ENCODE results near the gene CFAP74.

The CFAP74 gene

GRCh38 chr1:2019172-2019543 lies 15.6 kb upstream of the CFAP74 start, which contains the start of gene GABRD:
GABRD (plus strand) TSS chr1:2019345; CDS start chr1:2019424, 79 bp downstream.
- DNase-seq (ENCODE audit: low read depth, low spot score), result no peak

- no peak for DNase-seq (ENCODE audit: low read depth, low spot score)
Observed at GRCh38 chr1:2018217-2019171, 14.9 kb upstream of the CFAP74 start.

GRCh38 chr1:2016123-2016522 lies 12.5 kb upstream of the CFAP74 start:
- no peak for DNase-seq (ENCODE audit: low read depth, low spot score)

GRCh38 chr1:2014741-2015735 lies 11.5 kb upstream of the CFAP74 start:
- DNase-seq (ENCODE audit: low read depth, low spot score), result no peak

GRCh38 chr1:2014181-2014580 lies 10.6 kb upstream of the CFAP74 start:
- DNase-seq (ENCODE audit: low read depth, low spot score), result no peak

- no peak for DNase-seq (ENCODE audit: low read depth, low spot score)
Observed at GRCh38 chr1:2009101-2010053, 5.8 kb upstream of the CFAP74 start.

- no peak for DNase-seq (ENCODE audit: low read depth, low spot score)
Observed at GRCh38 chr1:2004856-2005255, 1.3 kb upstream of the CFAP74 start.

GRCh38 chr1:2001773-2002411 lies 1.7 kb downstream of the CFAP74 start:
- DNase-seq (ENCODE audit: low read depth, low spot score), result no peak

- DNase-seq (ENCODE audit: low read depth, low spot score), result no peak
Observed at GRCh38 chr1:2000850-2001249, 2.7 kb downstream of the CFAP74 start.

- DNase-seq (ENCODE audit: low read depth, low spot score), result no peak
Observed at GRCh38 chr1:2000432-2000831, 3.2 kb downstream of the CFAP74 start.

- no peak for DNase-seq (ENCODE audit: low read depth, low spot score)
Observed at GRCh38 chr1:1997576-1997975, 6.0 kb downstream of the CFAP74 start.

GRCh38 chr1:1996207-1996651 lies 7.4 kb downstream of the CFAP74 start:
- DNase-seq (ENCODE audit: low read depth, low spot score), result no peak

- no peak for DNase-seq (ENCODE audit: low read depth, low spot score)
Observed at GRCh38 chr1:1994536-1994935, 9.1 kb downstream of the CFAP74 start.

GRCh38 chr1:1990222-1990621 lies 13.4 kb downstream of the CFAP74 start:
- no peak for DNase-seq (ENCODE audit: low read depth, low spot score)

- no peak for DNase-seq (ENCODE audit: low read depth, low spot score)
Observed at GRCh38 chr1:1989789-1990188, 13.8 kb downstream of the CFAP74 start.

- DNase-seq (ENCODE audit: low read depth, low spot score), result no peak
Observed at GRCh38 chr1:1989102-1989542, 14.5 kb downstream of the CFAP74 start.

GRCh38 chr1:1988061-1988945 lies 15.3 kb downstream of the CFAP74 start:
- no peak for DNase-seq (ENCODE audit: low read depth, low spot score)

- no peak for DNase-seq (ENCODE audit: low read depth, low spot score)
Observed at GRCh38 chr1:1987142-1987510, 16.5 kb downstream of the CFAP74 start.

GRCh38 chr1:1986451-1987141 lies 17.0 kb downstream of the CFAP74 start:
- DNase-seq (ENCODE audit: low read depth, low spot score), result no peak
